Nucleus accumbens (tissue), 56 donors: ENCODE measurements around the gene CPAMD8.
"Not testable (repeated sequence)": the region's sequence is repeated elsewhere in the genome, so short reads cannot be mapped to it uniquely, and the experiment has no call there.

Experiments
- DNase-seq, 56 donors: peaks; one replicate each; lab custom pipeline; 2025; lab: John Stamatoyannopoulos, UW

The CPAMD8 gene

DNA sequence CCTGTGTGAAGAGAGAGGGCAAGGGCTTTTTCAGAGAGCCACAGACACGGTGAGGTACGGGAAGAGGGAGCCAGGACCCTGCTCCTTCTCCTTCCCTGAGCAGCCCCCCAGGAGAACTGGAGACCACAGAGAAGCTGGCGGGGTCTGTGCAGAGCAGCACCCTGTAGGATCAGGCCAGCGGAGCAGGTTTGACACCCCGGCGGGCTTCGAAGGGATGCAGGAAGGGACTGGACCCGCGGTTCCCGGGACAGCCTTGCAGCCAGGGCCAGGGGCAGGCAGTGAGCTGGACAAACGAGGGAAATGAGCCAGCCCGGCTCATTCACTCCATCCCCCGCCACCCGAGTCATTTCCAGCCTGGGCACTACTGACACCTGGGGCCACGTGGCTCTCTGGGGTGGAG is 22.2 kb downstream of the CPAMD8 start:
- DNase-seq: no peak

DNA sequence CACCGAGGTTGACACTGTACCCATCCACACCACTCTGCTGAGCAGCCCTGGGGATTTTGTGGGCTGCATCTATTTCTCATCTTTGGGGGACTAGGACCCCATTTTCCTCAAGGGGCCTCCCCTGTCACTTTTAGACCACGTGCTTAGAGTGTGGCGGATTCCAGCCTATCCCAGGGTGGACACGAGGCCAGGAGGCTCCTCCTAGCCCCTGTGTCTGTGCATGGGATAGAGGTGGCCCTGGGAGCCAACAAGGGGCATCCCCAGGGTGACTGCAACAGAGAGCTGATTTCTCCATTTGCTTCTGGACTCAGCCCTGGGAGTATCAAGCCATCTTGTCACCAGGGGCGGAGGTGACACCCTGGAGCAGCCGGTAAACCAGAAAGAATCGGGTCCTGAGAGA is 24.2 kb downstream of the CPAMD8 start:
- no peak for DNase-seq

DNA sequence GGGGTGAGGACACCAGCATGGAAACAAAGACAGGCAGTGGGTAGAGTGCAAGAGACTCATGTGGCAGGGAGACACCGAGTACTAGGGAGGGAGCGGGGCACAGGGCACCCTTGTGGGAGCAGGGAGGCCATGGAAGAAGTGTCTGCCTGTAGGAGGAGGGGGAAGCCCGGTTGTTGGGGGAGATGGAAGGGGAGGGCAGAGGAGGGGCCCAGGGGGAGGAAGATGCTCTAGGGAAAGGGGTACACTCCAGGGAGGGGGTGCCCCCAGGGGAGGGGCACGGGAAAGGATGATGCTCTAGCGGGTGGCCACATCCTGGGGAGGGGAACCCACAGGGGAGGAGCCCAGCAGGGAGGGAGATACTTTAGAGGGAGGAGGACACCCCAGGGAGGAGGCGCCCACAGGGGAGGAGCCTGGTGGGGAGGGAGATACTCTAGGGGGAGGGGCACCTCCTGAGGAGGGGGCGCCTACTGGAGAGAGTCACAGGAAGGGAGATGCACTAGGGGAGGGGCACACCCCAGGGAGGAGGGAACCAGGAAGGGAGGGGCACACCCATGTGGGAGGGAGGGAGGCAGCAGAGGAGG is 24.9 kb downstream of the CPAMD8 start:
- no peak for DNase-seq

DNA sequence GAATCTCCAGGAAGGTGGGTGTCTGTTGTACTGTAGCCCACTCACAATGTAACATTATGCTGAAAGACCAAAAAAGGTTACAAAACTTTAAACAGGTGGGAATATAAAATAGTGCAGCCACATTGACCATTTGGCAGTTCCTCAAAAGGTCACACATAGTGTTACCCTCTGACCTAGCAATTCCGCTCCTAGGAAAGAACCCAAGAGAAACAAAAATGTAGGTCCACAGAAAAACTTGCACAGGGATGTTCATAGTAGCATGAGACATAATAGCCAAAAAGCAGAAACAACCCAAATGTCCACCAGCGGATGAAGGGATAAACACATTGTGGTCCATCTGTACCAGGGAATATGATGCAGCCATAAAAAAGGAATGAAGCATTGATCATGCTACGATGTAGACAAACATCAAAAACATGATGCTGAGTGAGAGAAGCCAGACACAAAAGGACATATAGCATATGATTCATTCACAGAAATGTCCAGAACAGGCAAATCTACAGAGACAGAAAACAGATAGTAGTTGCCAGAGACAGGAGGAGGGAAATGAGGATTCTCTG is 27.9 kb downstream of the CPAMD8 start:
- no peak for DNase-seq

DNA sequence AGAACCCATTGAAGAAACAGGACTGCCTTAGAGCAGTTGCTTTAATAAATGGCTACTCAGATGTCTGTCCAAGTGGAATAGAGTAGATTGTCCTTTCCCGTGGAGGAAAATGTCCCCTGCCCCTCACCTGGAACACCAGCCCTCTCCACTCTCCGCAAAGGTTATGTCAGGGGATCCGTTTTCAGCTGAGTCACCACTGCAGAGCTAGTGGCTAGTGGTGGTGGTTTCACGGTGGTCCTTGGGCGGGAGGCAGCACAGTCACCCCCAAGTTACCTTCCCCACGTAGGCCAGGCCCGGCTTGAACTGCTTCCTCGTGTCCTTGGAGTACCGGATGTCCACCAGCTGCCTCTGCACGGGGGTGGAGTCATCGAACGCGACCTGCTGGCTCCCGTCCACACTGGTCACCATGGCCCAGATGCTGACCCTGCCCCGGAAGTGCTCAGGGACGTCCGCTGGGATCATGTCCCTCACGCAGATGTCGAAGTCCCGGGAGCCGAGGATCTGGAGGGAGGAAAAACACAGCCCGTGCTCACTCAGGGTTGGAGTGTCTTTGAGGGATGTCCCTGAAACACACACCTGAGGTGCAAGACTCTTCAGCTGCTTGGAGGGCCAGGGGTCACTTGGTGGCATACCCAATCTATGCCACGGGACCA is 29.6 kb downstream of the CPAMD8 start:
- not testable (repeated sequence) for DNase-seq

DNA sequence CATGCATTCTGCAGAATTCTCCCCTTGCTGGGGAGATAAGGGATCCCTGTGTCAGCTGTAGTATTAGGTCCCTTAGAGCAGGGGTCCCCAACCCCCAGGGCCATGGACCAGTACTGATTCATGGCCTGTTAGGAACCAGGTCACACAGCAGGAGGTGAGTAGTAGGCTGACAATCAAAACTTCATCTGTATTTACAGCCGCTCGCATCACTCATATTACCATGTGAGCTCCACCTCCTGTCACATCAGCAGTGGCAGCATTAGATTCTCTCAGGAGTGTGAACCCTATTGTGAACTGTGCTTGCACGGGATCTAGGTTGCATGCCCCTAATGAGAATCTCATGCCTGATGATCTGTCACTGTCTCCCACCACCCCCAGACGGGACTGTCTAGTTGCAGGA is 37.9 kb downstream of the CPAMD8 start:
- no peak for DNase-seq

DNA sequence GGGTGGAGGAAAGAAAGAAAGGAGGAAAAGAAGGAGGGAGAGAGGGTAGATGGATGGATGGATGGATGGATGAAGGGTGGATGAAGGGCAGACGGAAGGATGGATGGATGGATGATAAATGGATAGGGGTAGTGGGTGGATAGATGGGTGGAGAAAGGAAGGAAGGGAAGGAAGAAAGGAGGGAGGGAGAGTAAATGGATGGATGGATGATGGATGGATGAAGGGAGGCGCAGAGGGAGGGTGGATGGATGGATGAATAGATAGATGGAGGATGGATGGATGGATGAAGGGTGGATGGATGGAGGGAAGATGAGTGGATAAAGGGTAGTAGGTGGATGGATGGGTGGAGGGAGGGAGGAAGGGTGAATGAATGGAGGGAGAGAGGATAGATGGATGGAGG is 41.2 kb downstream of the CPAMD8 start:
- no peak for DNase-seq

DNA sequence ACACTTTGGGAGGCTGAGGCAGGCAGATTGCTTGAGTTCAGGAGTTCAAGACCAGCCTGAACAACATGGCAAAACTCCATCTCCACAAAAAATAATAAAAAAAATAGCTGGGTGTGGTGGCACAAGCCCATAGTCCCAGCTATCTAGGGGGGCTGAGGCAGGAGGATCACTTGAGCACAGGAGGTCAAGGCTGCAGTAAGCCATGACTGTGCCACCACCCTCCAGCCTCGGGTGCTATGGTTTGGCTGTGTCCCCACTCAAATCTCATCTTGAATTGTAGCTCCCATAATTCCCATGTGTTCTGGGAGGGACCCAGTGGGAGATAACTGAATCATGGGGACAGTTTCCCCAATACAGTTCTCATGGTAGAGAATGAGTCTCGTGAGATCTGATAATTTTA is 44.0 kb downstream of the CPAMD8 start:
- DNase-seq: not testable (repeated sequence)

DNA sequence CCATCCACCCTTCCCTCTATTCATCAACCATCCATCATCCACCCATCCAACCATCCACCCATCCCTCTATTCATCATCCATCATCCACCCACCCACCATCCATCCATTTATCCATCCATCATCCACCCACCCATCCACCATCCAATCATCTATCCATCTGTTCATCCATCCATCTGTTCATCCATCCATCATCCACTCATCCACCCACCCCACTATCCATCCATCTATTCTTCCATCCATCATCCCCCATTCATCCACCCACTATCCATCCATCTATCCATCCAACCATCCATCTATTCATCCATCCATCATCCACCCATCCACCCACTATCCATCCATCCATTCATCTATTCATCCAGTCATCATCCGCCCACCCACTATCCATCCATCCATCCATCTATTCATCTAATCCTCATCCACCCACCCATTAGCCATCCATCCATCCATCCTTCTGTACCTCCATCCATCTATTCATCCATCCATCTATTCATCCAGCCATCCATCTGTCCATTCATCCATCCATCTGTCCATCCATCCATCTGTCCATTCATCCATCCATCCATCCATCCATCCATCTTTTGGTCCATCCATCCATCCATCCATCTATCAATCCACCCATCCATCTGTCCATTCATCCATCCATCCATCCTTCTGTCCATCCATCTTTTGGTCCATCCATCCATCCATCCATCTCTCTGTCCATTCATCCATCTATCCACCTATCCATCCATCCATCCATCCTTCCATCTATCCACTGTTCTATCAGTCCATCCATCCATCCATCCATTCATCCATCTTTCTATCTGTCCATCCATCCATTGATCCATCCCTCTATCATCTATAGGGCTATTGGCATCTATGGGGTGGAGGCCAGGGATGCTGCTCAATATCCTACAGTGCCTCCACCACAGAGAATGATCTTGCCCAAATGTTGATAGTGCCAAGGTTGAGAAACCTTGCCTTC is 47.5 kb downstream of the CPAMD8 start:
- DNase-seq: no peak

DNA sequence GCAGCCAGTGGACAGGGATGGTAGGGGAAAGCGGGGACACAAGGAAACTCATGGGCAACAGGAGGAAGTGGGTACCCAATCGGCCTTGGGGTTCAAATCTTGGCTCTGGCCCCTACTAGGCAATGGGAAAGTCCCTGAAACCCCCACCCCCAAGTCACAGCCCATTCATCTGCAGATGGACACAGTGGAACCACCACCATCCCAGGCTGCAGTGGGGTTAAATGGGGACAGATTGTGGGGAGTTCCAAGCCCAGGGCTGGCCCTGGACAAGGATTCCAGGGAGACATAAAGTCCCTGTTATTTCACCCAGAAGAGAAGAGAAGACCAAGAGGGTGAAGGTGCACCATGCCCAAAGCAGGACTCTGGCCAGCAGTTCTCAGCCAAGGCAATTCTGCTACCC is 48.5 kb downstream of the CPAMD8 start:
- no peak for DNase-seq

DNA sequence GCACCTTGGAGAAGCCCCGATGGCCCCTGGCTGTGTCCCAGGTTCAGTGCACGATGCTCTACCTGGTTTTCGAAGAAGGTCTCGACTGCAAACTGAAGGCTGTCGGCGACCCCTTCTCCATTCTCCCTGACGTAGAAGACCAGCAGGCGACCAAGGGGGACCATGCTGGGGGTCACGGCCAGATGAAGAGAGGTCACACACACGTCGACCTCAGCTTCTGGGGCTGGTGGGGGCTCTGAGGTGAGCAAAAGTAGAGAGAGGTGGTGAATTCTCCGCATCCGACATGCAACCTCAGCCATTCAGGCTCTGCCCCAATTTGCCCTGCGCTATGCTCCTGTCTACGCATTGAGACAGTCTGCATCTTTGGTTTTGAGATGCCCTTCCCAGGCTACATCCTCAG is 49.3 kb downstream of the CPAMD8 start:
- DNase-seq: no peak

DNA sequence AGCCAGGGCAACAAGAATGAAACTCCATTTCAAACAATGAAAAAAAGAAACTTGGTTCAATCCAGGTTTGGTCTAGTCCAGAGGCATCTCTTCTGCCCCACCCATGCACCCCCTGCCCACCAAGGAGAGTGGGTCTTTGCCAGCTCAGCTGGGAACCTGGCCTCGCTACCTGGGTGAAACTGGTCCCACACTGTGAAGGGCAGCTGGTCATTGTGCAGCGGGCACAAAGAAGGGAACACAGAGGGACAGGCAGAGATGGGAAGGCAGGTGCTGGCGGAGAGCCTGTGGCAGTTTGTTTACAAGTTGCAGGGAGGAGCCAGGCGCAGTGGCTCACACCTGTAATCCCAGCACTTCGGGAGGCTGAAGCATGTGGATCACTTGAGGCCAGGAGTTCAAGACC is 50.2 kb downstream of the CPAMD8 start:
- no peak for DNase-seq

DNA sequence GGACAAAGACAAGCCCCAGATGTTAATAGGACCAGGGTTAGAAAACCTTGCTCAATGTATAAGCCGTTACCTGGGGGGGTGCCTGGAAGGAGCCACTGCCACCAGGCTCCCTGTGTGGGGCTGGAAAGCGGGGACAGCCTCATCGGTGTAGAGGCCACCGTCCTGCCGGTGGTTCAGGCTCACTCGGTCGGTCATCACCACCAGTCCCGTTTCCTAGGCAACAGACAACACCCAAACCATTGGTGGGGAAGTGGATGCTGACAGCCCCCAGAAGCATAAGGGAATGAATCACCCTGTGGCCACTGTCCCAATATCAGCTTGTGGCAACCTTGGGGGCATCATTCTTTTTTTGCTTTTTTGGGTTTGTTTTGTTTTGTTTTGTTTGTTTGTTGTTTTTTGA is 55.8 kb downstream of the CPAMD8 start:
- DNase-seq: no peak

DNA sequence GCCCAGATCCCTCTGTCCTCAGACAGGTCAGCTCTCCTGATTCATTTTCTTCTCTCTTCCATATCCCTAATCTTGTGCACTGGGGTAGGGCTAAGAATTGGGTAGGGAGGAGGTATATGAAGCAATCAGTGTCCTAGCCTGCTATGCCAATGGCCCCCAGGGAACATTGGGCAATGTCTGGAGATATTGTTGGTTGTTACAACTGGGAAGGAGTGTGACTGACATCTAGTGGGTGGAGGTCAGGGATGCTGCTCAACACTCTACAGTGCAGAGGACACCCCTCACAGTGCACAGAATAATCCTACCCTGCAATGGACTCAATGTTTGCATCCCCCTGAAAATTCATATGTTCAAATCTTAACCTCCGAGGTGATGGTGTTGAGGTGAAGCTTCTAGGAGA is 57.5 kb downstream of the CPAMD8 start:
- DNase-seq: no peak

DNA sequence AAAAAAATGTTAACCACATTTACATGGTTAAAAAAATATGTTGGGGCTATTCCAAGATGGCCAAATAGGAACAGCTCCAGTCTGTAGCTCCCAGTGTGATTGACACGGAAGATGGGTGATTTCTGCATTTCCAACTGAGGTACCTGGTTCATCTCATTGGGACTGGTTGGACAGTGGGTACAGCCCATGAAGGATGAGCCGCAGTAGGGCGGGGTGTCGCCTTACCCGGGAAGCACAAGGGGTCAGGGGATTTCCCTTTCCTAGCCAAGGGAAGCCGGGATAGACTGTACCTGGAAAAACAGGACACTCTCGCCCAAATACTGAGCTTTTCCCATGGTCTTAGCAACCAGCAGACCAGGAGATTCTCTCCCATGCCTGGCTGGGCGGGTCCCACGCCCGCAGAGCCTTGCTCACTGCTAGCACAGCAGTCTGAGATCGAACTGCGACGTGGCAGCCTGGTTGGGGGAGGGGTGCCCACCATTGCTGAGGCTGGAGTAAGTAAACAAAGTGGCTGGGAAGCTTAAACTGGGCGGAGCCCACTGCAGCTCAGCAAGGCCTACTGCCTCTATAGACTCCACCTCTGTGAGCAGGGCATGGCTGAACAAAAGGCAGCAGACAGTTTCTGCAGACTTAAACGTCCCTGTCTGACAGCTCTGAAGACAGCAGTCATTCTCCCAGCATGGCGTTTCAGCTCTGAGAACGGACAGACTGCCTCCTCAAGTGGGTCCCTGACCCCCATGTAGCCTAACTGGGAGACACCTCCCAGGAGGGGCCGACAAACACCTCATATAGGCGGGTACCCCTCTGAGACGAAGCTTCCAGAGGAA is 65.4 kb downstream of the CPAMD8 start:
- DNase-seq: not testable (repeated sequence)

DNA sequence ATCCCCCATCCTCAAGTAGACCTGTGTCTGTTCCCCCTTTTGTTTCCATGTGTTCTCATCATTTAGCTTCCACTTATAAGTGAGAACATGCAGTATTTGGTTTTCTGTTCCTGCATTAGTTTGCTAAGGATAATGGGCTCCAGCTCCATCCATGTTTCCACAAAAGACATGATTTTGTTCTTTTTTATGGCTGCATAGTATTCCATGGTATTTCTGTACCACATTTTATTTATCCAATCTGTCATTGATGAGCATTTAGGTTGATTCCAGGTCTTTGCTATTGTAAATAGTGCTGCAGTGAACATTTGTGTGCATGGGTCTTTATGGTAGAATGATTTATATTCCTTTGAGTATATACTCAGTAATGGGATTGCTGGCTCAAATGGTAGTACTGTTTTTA is 68.3 kb downstream of the CPAMD8 start:
- not testable (repeated sequence) for DNase-seq

DNA sequence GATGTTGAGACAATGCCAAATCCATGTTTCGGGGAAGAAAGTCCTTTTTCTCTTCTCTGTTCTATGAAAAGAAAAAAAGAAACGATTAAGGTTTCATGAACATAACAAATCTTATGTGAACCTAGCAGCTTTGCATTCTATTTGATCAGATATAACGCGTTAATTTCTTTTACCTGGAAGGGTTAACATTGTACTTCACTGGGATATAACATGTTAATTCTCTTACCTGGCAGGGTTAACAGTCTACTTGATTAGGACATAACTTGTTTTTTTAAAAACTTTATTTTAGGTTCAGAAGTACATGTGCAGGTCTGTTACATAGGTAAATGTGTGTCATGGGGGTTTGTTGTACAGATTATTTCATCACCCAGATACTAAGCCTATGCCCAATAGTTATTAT is 68.8 kb downstream of the CPAMD8 start:
- DNase-seq: no peak

DNA sequence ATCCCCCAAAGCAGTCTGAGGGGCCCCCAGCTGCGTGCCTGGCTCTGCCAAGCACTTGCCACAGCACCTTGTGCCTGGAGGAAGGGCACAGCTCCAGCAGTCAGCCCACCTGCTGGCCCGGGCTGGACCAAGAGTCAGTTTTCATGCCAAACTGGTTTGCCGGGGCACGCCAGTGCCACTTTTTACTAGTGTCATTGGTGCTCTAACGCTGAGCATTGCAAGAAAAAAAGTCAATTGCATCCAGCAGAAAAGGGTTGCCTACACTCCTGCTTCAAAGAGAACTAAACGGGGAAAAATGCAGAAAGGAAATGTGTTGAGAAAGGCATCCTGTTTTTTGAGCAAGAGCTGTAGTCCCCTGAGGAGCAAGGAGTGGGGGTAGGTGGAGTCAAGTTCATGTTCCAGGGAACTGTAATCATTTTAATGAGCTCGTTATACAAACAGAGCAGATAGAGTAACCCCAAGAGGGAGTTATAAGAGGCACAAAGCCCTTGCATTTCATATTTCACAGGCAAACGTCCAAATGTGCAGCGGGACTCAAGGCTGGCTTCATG is 69.4 kb downstream of the CPAMD8 start:
- no peak for DNase-seq

DNA sequence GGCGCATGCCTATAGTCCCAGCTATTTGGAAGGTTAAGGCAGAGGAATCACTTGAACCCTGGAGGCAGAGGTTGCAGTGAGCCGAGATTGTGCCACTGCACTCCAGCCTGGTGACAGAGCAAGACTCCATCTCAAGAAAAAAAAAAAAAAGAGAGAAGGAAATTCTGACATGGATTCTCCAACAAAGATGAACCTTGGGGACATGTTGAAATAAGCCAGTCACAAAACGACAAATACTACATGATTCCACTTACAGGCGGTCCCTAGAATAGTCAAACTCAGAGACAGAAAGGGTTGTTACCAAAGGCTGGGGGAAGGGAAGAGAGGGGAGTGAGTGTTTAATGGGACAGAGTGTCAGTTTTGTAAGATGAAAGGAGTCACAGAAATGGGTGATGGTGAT is 71.4 kb downstream of the CPAMD8 start:
- DNase-seq: no peak

DNA sequence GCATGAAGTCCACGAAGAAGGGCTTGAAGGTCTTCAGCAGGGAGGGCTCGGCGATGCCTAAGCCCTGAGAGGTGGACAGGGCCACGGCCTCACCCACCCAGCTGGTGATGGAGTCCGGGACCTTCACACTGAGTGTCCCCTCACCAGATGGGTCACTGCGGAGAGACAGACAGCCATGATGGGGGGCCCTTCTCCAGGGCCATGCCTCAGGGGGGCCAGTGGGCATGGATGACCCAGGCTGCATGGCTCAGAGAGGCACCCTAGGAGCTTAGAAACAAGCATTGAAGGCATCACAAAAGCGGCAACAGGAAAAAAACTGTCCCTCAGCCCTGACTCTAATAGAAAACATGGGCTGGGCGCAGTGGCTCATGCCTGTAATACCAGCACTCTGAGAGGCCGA is 74.6 kb downstream of the CPAMD8 start:
- DNase-seq: no peak
